GM12874 (cell line): ENCODE data around the gene SRRM4.

ENCODE experiments used
- TF ChIP-seq, protein P1 (sequence below): IDR thresholded peaks from 2 replicates; pipeline ENCODE4 v1.5.1; 2011; ENCODE audit warnings: low read depth, mild to moderate bottlenecking, control low read depth, low read length, moderate library complexity; ENCODE audit not compliant: insufficient read depth

The SRRM4 gene

DNA sequence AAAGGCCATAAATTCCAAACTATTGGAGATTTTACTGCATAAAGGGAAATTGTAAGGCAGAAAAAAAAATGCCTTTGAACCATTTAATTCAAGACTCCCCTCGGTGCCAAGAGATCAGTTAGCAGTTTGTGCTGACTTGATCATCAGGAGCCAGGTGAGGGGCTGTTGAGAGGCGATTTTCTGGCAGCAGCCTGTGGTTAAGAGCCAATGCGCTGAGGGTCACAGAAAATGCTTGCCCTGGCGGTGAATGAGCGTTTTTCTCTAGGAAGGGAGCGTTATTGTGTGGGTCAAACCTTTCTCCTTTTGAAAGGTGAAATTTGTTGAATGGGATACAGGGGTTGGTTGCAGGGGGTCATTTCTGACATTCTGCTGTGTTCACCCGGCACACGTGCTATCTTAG lies 4.7 kb downstream of the SRRM4 start:
- TF ChIP-seq, protein P1, sequence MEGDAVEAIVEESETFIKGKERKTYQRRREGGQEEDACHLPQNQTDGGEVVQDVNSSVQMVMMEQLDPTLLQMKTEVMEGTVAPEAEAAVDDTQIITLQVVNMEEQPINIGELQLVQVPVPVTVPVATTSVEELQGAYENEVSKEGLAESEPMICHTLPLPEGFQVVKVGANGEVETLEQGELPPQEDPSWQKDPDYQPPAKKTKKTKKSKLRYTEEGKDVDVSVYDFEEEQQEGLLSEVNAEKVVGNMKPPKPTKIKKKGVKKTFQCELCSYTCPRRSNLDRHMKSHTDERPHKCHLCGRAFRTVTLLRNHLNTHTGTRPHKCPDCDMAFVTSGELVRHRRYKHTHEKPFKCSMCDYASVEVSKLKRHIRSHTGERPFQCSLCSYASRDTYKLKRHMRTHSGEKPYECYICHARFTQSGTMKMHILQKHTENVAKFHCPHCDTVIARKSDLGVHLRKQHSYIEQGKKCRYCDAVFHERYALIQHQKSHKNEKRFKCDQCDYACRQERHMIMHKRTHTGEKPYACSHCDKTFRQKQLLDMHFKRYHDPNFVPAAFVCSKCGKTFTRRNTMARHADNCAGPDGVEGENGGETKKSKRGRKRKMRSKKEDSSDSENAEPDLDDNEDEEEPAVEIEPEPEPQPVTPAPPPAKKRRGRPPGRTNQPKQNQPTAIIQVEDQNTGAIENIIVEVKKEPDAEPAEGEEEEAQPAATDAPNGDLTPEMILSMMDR, result no peak

DNA sequence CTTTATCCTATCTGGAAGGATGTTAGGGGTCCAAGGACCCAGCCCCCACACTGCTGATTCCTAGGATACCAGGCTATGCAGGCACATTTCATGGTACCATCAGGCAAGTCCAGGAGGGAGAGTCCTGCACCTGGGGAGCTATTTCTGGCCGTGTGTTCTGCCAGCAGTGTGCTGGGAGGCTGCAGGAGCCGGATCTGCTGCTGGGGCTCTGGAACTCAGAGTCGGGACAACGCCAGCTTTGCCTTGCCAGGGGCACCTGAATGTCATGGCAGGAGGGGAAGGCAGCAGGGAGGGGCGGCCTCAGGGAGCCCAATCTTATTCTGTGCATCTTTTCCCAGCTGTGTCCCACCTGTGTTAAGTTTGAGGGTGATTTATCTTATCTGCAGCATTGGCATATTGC lies 17.8 kb downstream of the SRRM4 start:
- TF ChIP-seq, protein P1, result no peak

DNA sequence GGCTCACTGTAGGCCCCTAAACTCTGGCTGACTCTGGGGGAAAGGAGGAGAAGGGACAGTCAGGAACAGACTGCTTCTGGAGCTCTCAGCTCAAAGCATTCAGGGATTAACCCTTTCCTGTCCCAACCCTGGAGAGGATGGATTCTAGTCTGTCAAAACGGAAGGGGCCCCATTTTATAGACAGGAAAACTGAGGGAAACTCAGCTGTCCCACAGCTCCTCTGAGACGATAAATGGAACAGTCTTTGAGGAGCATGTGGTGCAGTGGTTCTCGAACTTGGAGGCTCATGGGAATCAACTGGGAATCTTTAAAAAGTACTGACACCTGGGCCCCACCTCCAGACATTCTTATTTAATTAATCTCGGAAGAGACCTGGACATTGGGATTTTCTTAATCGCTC lies 23.7 kb downstream of the SRRM4 start:
- TF ChIP-seq, protein P1, result no peak

DNA sequence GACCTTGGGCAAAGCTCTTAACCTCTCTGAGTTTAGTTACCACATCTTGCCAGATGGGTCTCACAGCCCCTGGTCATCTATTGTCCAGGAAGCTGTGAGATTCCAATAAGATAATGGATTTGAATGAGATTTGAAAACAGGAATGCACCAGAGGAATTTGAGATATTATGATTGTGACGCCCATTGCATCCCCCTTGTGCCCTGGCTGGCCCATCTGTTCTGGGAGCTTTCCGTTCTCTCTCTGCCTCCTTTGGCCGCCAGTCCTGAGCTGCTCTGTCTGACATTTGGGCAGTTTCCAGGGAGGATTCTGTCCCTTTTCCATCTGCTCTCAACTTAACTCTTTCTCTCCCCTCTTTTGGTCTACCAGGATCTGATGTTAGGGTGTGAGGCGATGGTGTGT lies 24.6 kb downstream of the SRRM4 start:
- TF ChIP-seq, protein P1, result no peak

DNA sequence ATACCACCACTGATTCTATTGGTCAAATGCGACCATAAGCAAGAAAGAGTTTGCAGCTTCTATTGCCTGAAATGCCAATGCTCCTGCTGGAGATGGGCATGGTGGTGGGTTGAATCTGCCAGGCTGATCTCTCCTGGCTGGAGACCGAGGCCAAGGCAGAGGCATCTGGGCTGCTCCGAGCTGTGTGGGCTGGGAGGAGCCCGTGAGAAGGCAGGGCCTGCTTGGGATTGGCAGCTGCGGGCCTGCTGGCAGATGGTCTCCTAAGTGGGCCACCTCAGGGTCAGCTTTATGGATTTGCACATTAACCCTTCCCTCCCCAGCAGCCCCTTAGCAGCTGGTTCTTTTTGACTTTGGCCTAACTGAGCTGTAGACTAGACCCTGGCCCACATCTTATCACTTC lies 25.4 kb downstream of the SRRM4 start:
- TF ChIP-seq, protein P1, result no peak

DNA sequence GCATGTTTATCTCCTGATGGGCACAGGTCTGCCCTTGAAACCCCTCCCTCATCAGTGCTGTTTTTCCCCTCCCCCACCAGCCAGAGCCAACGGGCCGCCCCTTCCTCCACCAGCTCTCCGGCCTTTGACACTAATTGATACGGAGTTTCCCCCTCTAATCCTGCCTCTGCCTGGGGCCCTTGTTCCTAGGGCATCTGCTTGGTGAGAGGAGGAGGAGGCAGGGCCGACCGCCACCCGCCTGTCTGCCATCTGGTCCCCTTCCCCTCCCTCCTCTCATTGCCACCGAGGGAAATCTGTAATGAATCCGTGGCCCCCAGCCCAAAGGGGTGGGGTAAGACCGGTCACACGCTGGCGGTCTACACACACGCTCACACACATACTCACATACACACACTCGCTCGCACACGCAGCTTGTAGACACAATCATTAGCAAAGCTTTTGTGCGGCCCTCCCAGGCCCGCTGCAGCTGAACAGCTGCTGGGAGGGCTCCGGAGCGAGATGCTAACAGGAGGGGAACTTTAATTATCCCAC lies 27.4 kb downstream of the SRRM4 start:
- TF ChIP-seq, protein P1, result no peak

DNA sequence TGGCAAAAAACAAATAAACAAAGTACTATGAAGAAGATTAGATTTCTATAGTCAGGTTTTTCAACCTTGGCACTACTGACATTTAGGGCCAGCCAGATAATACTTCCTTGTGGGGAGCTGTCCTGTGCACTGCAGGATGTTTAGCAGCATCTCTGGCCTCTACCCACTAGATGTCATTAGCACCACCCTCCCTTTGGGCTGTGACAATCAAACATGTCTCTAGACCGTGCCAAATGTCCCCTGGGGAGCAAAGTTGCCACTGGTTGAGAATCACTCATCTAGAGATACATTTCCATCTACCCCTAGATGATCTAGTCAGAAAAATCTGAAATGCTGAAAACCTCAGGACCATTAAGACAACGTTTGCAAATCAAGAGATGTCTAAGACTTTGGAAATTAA lies 29.9 kb downstream of the SRRM4 start:
- TF ChIP-seq, protein P1, result no peak
